Renal cortex interstitium (tissue), 11 donors: ENCODE results near the gene ASB4. TPM values are rescaled to one million over a fixed set of nuclear protein-coding genes. Genes with fewer than 3 reads are reported as not detected.

Experiments
- DNase-seq, 11 donors: peaks; one replicate each; pipeline ENCODE4 v3.0.0-alpha.2; 2013; ENCODE audit warnings: low read depth in 9 of 11, low spot score in 4 of 11; ENCODE audit errors: extremely low read depth in 1 of 11
- polyA plus RNA-seq, 3 donors: library from polyadenylated mRNA; unstranded; fragments of 120-200 nt; gene quantifications; one replicate each; pipeline ENCODE4 v1.2.1, GENCODE V29; 2013; ENCODE audit not compliant: insufficient read length in 3 of 3

Gene ASB4
- polyA plus RNA-seq, 3 donors = 0.08 to 0.14 (median 0.13) TPM

GRCh38 chr7:95585426-95585789 is 99.7 kb downstream of the ASB4 start:
- DNase-seq = no peak

GRCh38 chr7:95586951-95587301 is 101.2 kb downstream of the ASB4 start:
- DNase-seq = no peak

- DNase-seq = no peak
Observed at GRCh38 chr7:95589031-95589430, 103.3 kb downstream of the ASB4 start.

GRCh38 chr7:95589766-95590165 is 104.0 kb downstream of the ASB4 start:
- DNase-seq = no peak

Other genes starting within 250 kb of the ASB4 start
- gene PON1, start 161.4 kb upstream of the ASB4 start, polyA plus RNA-seq = 1 to 10 TPM in 2 of 3 donors, under 1 TPM in 1; 0.34 to 3.6 (median 1.3) TPM
- gene PON3, start 89.6 kb upstream of the ASB4 start, polyA plus RNA-seq = 1 to 10 TPM; 2.2 to 2.5 (median 2.3) TPM
- gene PON2, start 50.9 kb upstream of the ASB4 start, polyA plus RNA-seq = 100 to 1,000 TPM; 153 to 230 (median 185) TPM
- 10 to 100 TPM; 15.2 to 31.9 (median 21.3) TPM for gene PDK4, start 110.6 kb downstream of the ASB4 start, polyA plus RNA-seq